HUES64 (cell line): ENCODE results near the gene PIK3R2.

Experiments
- H3K27ac ChIP-seq: 2 replicates; pipeline ENCODE4 v1.7.0; 2013; ENCODE audit warnings: low read depth, low read length, inconsistent platforms
- H3K27me3 ChIP-seq: 2 replicates; pipeline ENCODE4 v1.6.1; 2013; ENCODE audit warnings: mild to moderate bottlenecking, low read length; ENCODE audit not compliant: insufficient read depth
- H3K36me3 ChIP-seq: 2 replicates; pipeline ENCODE4 v1.6.1; 2013; ENCODE audit warnings: mild to moderate bottlenecking, low read length; ENCODE audit not compliant: insufficient read depth
- H3K4me1 ChIP-seq: 2 replicates; pipeline ENCODE4 v1.6.1; 2013; ENCODE audit warnings: mild to moderate bottlenecking, low read length, moderate library complexity; ENCODE audit not compliant: insufficient read depth
- H3K4me3 ChIP-seq: 2 replicates; pipeline ENCODE4 v1.5.1; 2013; ENCODE audit warnings: mild to moderate bottlenecking, low read length, moderate library complexity
- H3K9ac ChIP-seq: 2 replicates; pipeline ENCODE4 v1.6.1; 2013; ENCODE audit warnings: mild to moderate bottlenecking, low read depth, low read length
- H3K9me3 ChIP-seq: 2 replicates; pipeline ENCODE4 v1.6.1; 2013; ENCODE audit warnings: low read depth, low read length; ENCODE audit not compliant: insufficient read depth
- WGBS: fragments of 150-250, 120-280 bp; methylation state at CpG from one replicate; pipeline ENCODE4 v1.1.7; 2013; ENCODE audit warnings: missing lambda C conversion rate; 5-methylcytosine and 5-hydroxymethylcytosine counted together

PIK3R2 gene

GRCh38 chr19:18114483-18114882 is 38.5 kb upstream of the PIK3R2 start:
- H3K9me3 ChIP-seq, result no peaks in the 10 kb centered on the region
- WGBS, result 92% methylated on average over 4 of the region's 4 CpGs

DNA sequence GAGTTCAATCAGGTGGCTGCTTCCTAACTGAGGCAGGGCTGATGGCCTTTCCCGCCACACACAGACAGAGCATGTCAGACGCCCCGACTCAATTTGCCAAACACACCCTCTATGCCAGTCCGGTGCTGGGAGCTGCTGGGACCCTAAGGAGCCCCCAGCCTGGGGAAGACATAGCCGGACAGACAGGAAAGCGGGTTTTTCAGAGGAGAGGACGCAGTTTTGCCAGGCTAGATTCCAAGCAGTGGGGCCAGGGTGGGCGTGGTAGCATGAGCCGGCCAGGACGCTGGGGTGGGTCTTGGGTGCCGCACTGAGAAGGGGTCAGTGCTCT is 35.6 kb upstream of the PIK3R2 start:
- 49% methylated on average over 11 of the region's 11 CpGs for WGBS
- 0 out of 2 replicates have a peak, but pooled peaks cover 3% of the 10 kb centered on the region for H3K36me3 ChIP-seq
- 0 out of 2 replicates have a peak overlapping the region, but pooled peaks have one; percentile 2 for H3K27ac ChIP-seq
- peak overlapping the region; percentile 48 for H3K9ac ChIP-seq
- peaks cover 4% of the 10 kb centered on the region; the same call in 1 of the 2 replicates for H3K4me1 ChIP-seq
- H3K27me3 ChIP-seq, result no peaks in the 10 kb centered on the region
- H3K4me3 ChIP-seq, result peak overlapping the region; percentile 44
- H3K9me3 ChIP-seq, result no peaks in the 10 kb centered on the region

More at GRCh38 chr19:18114483-18114882, 38.5 kb upstream of the PIK3R2 start:
- Histone ChIP-seq H3K27ac (no peak overlapping the region), H3K4me1 (peaks cover 4% of the 10 kb centered on the region; the same call in 1 of the 2 replicates), H3K27me3 (peaks cover 7% of the 10 kb centered on the region), H3K4me3 (no peak overlapping the region), H3K36me3 (no peaks in the 10 kb centered on the region), H3K9ac (no peak overlapping the region)

DNA sequence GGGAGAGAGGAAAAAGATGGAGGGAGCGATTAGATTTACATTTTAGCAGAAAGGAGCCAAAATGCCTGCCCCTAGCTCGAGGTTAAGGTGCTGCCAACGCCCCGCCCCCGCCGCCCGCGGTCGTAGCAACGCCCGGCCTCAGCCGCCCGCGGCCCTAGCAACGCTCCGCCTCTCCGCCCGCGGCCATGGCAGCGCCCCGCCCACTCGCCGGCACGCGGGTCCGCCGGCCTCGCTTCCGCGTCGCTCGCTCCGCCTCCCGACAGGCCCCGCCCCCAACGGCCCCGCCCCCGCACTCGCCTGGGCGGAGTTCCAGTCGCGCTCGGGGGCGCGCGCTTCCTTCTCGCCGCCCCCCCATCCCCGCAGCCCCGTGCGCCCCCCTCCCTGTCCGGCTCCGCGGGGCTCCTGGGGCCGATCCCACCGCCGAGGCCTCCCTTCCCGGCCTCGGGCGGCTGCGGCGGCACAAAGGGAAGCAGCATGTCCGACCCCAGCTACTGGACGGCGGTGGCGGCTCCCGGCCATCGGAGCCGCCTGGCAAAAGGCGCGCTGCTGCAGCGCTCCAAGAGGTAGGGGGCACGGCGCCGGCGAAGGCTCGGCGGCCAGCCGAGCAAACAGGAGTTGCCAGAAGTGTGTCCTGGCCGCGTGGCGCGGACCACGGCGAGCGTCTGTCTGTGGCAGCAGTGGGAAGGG is 35.1 kb upstream of the PIK3R2 start:
- Histone ChIP-seq H3K9ac (peak overlapping the region; percentile 85), H3K9me3 (no peaks in the 10 kb centered on the region), H3K27ac (peak overlapping the region; percentile 63), H3K36me3 (peaks cover 4% of the 10 kb centered on the region; the same call in 1 of the 2 replicates), H3K27me3 (no peaks in the 10 kb centered on the region), H3K4me1 (peaks cover 4% of the 10 kb centered on the region; the same call in 1 of the 2 replicates), H3K4me3 (peak overlapping the region; percentile 63)
- WGBS, result under 1% methylated on average over 85 of the region's 86 CpGs

- Histone ChIP-seq H3K36me3 (peaks cover 9% of the 10 kb centered on the region; the same call in 1 of the 2 replicates), H3K27ac (peak overlapping the region; percentile 63; the same call in 1 of the 2 replicates), H3K4me1 (peaks cover 4% of the 10 kb centered on the region; the same call in 1 of the 2 replicates), H3K9me3 (no peaks in the 10 kb centered on the region), H3K9ac (peak overlapping the region; percentile 85), H3K4me3 (peak overlapping the region; percentile 63), H3K27me3 (no peaks in the 10 kb centered on the region)
- WGBS, result 42% methylated on average over 14 of the region's 14 CpGs
Observed at GRCh38 chr19:18118420-18119012, 34.4 kb upstream of the PIK3R2 start.

DNA sequence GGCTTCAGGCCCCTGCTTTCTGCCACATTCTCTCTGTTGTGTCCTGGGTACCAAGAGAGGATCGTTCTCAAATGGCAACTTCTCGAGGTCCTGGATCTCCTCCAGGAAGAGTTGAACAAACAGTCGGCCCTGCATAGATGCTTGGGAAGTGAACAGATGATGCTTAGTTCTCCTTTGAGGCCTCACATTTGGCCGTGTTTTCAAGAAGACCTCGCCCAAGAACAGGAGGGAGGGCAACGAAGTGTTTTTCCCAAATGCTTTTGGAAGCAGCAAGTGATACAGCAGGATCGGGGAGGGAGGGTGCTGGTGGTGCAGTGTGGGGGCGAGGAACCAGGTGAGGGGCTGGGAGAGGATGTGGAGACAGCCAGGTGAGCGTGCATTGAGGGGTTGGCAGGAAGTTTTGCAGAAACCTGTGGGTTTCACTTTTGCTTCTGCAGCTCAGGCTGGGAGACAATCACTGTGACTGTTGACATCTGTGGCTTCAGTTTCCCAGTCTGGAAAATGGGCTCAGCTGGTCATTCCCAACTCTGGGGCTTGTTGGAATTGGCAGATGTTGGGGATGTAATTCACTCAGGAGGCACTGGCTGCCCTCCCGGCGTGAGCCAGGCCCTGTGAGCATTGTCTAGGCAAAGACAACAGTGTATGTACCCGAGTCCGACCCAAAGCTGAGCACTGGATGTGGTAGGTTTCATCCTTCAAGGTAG is 33.8 kb upstream of the PIK3R2 start:
- 0 out of 2 replicates have a peak overlapping the region, but pooled peaks have one; percentile 63 for H3K4me3 ChIP-seq
- no peaks in the 10 kb centered on the region for H3K27me3 ChIP-seq
- H3K27ac ChIP-seq, result no peak overlapping the region
- WGBS, result 82% methylated on average over 13 of the region's 13 CpGs
- H3K36me3 ChIP-seq, result peaks cover 13% of the 10 kb centered on the region
- no peaks in the 10 kb centered on the region for H3K9me3 ChIP-seq
- no peak overlapping the region for H3K9ac ChIP-seq
- peaks cover 4% of the 10 kb centered on the region; the same call in 1 of the 2 replicates for H3K4me1 ChIP-seq

GRCh38 chr19:18119717-18120105 is 33.3 kb upstream of the PIK3R2 start:
- WGBS, result 89% methylated on average over 14 of the region's 14 CpGs

DNA sequence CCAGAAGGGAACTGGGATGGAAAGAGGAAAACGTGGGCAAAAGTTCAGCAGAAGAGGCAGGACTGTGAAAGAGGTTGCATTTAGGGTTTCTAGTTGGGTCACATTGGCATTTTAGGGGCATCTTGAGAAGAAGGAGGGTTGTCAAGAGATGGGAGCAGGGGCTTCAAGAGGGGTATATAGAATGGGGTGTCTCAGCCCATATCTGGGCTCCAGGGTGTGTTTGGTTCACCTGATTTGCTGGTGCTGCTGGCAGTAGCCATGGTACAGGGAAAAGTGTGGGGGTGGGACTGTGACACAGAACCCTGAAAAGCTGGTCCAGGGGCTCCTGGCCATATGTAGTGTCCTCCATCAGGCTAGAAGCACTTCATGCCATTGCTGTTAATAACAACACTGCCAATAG is 32.8 kb upstream of the PIK3R2 start:
- H3K4me1 ChIP-seq, result peaks cover 4% of the 10 kb centered on the region; the same call in 1 of the 2 replicates
- no peak overlapping the region for H3K27ac ChIP-seq
- H3K9me3 ChIP-seq, result no peaks in the 10 kb centered on the region
- no peak overlapping the region for H3K4me3 ChIP-seq
- no peak overlapping the region for H3K9ac ChIP-seq
- 68% methylated on average over 1 of the region's 1 CpG for WGBS
- H3K36me3 ChIP-seq, result peaks cover 19% of the 10 kb centered on the region
- H3K27me3 ChIP-seq, result no peaks in the 10 kb centered on the region

More at GRCh38 chr19:18119717-18120105, 33.3 kb upstream of the PIK3R2 start:
- H3K27me3 ChIP-seq, result no peaks in the 10 kb centered on the region
- H3K36me3 ChIP-seq, result peaks cover 18% of the 10 kb centered on the region
- no peak overlapping the region for H3K4me3 ChIP-seq
- no peak overlapping the region for H3K27ac ChIP-seq
- H3K4me1 ChIP-seq, result peaks cover 4% of the 10 kb centered on the region; the same call in 1 of the 2 replicates
- H3K9me3 ChIP-seq, result no peaks in the 10 kb centered on the region
- H3K9ac ChIP-seq, result no peak overlapping the region

DNA sequence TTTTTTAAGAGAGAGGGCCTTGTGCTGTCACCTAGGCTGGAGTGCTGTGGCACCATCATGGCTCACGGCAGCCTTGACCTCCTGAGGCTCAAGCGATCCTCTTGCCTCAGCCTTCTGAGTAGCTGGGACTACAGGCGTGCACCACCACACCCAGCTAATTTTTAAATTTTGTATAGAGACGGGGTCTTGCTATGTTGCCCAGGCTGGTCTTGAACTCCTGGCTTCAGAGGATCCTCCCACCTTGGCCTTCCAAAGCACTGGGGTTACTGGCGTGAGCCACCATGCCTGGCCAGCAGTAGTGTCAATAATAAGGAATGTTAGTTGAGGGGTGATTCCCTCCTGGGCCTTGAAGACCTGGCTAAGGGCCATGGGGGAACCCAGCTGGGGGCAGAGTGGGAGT is 31.8 kb upstream of the PIK3R2 start:
- Histone ChIP-seq H3K36me3 (peaks cover 22% of the 10 kb centered on the region), H3K4me3 (no peak overlapping the region), H3K27ac (no peak overlapping the region), H3K9me3 (no peaks in the 10 kb centered on the region), H3K9ac (no peak overlapping the region), H3K27me3 (no peaks in the 10 kb centered on the region), H3K4me1 (peaks cover 4% of the 10 kb centered on the region; the same call in 1 of the 2 replicates)
- 93% methylated on average over 5 of the region's 5 CpGs for WGBS

GRCh38 chr19:18122424-18122823 is 30.5 kb upstream of the PIK3R2 start:
- Histone ChIP-seq H3K27me3 (no peaks in the 10 kb centered on the region), H3K27ac (no peak overlapping the region), H3K9ac (no peak overlapping the region), H3K36me3 (peaks cover 24% of the 10 kb centered on the region), H3K4me1 (peaks cover under 1% of the 10 kb centered on the region; the same call in 1 of the 2 replicates), H3K9me3 (no peaks in the 10 kb centered on the region), H3K4me3 (no peak overlapping the region)
- WGBS, result 95% methylated on average over 7 of the region's 7 CpGs

DNA sequence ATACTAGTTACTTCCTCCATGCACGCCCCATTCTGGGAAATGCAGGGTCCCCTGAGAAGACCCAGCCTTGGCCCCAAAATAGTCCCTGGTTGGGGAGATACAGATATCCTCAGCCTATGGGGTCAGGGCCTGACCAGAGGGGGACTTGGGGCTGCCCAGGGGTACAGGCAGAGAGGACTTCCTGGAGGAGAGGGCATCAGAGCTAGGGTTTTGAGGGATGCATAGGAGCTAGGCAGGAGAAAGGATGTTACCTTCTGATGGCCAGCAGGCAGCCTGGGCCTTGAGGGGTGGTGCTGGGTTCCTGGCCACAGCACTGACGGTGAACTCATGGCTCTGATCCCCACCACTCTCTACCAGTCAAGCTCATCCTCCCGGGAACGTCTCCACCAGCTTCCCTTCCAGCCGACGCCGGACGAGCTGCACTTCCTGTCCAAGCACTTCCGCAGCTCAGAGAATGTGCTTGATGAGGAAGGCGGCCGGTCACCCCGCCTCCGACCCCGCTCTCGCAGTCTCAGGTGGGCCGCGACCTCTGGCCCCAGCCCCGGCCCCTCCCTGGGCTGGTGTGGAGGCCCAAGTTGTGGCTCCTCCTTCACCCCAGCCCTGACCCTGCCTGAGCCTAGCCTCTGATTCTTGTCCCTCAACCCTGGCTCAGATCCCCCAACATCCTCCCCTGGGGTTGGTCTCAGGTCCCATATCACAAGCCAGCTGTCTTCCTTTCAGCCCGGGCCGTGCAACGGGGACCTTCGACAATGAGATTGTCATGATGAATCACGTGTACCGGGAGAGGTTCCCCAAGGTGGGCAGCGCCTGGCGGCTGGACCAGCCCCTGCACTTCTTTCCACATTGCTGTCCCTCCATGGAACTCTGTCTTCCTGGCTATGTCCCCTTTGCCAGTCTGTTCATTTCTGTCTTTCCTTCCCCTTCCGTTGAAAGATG is 29.8 kb upstream of the PIK3R2 start:
- peaks cover 29% of the 10 kb centered on the region for H3K36me3 ChIP-seq
- H3K27ac ChIP-seq, result no peak overlapping the region
- 96% methylated on average over 27 of the region's 27 CpGs for WGBS

More for the DNA sequence above, 29.8 kb upstream of the PIK3R2 start:
- Histone ChIP-seq H3K9me3 (no peaks in the 10 kb centered on the region), H3K9ac (no peak overlapping the region; the same call in 1 of the 2 replicates), H3K4me3 (no peak overlapping the region), H3K27me3 (no peaks in the 10 kb centered on the region), H3K4me1 (no peaks in the 10 kb centered on the region)
